Measurements from ENCODE around the gene TNFAIP8. TPM values are rescaled to one million over a fixed set of nuclear protein-coding genes. Genes with fewer than 3 reads are reported as not detected.

Gene TNFAIP8
- total and polyA plus RNA-seq, 10 of the 15 experiments (the other 5 are each of a cell fraction or from before 2014, with no cell fraction given) = 124 to 324 (median 177) TPM

GRCh38 chr5:119355685-119356611 lies at the start of gene TNFAIP8 (continued):
- TF ChIP-seq POLR2AphosphoS5 (IDR thresholded peaks at IDR 0.05; ENCODE audit: low read length) = peak; percentile 77
- peak; percentile 74 for TF ChIP-seq ZNF687 (IDR thresholded peaks at IDR 0.05)
- no peak for TF ChIP-seq HDAC2 (IDR thresholded peaks at IDR 0.05)
- peak; percentile 68; the same call in 1 of the 2 replicates for TF ChIP-seq CBFB (IDR thresholded peaks at IDR 0.05; ENCODE audit: low read depth)
- no peak for TF ChIP-seq ZBTB33 (IDR thresholded peaks at IDR 0.05)
- TF ChIP-seq EGR1 (IDR thresholded peaks at IDR 0.05; ENCODE audit: borderline replicate concordance in 1 of 2, low read depth in 2 of 2, low read length in 2 of 2) = peak in 1 of 2 experiments; percentile 97; a peak in 2 of 3 replicates
- no peak for TF ChIP-seq POLR2AphosphoS2 (IDR thresholded peaks at IDR 0.05; ENCODE audit: low read depth, low read length)

All from GM12878 (cell line).